Lung (tissue), 12 donors: ENCODE data around the gene OGA. TPM values are rescaled to one million over a fixed set of nuclear protein-coding genes. Genes with fewer than 3 reads are reported as not detected.

Experiments
- ATAC-seq: fragments of 200-7000 bp; cut with Tn5 transposase; one replicate; pipeline ENCODE4 v1.9.1; 2020; ENCODE audit warnings: moderate number of reproducible peaks; ENCODE audit not compliant: insufficient read depth, low FRiP score
- DNase-seq, 3 donors: peaks; one replicate each; pipeline ENCODE4 v3.0.0-alpha.2; 2013 to 2017
- H3K27ac ChIP-seq, 2 donors: one replicate each; pipeline ENCODE4 v1.5.1; 2013; ENCODE audit warnings: mild to moderate bottlenecking in 2 of 2, moderate library complexity in 2 of 2, control low read depth in 1 of 2, inconsistent platforms in 1 of 2, low read depth in 1 of 2, low read length in 1 of 2
- H3K27me3 ChIP-seq, 3 donors: one replicate each; pipeline ENCODE4 v1.5.1; 2013; ENCODE audit warnings: low read length in 2 of 3; ENCODE audit not compliant: control insufficient read depth in 3 of 3, insufficient read depth in 3 of 3
- H3K36me3 ChIP-seq, 4 donors: one replicate each; pipeline ENCODE4 v1.5.1; 2013; ENCODE audit warnings: low read length in 4 of 4, mild to moderate bottlenecking in 1 of 4, moderate library complexity in 1 of 4; ENCODE audit not compliant: control insufficient read depth in 4 of 4, insufficient read depth in 4 of 4
- H3K4me1 ChIP-seq, 5 donors: one replicate each; pipeline ENCODE4 v1.5.1; 2013; ENCODE audit warnings: low read length in 5 of 5, mild to moderate bottlenecking in 2 of 5, moderate library complexity in 1 of 5; ENCODE audit not compliant: control insufficient read depth in 5 of 5, insufficient read depth in 5 of 5
- H3K4me3 ChIP-seq: one replicate; pipeline ENCODE4 v1.5.1; 2013; ENCODE audit warnings: mild to moderate bottlenecking, control low read depth, moderate library complexity
- H3K9ac ChIP-seq, 2 donors: one replicate each; pipeline ENCODE4 v1.5.1; 2013; ENCODE audit warnings: low read length in 2 of 2, control low read depth in 1 of 2; ENCODE audit not compliant: insufficient read depth in 1 of 2
- H3K9me3 ChIP-seq, 4 donors: one replicate each; pipeline ENCODE4 v1.5.1; 2013; ENCODE audit warnings: low read length in 3 of 4, mild to moderate bottlenecking in 1 of 4, moderate library complexity in 1 of 4; ENCODE audit not compliant: control insufficient read depth in 4 of 4, insufficient read depth in 3 of 4
- CTCF ChIP-seq: IDR thresholded peaks from 2 replicates; pipeline ENCODE4 v1.5.1; 2012; ENCODE audit warnings: mild to moderate bottlenecking; ENCODE audit errors: control extremely low read depth, extremely low read depth
- WGBS, 2 donors: extraction: QIAGEN DNeasy Blood & Tissue Kit; methylation state at CpG; one replicate each; pipeline ENCODE4 v1.1.7; 2013; 5-methylcytosine and 5-hydroxymethylcytosine counted together
- polyA plus RNA-seq, 2 donors: library from polyadenylated mRNA; stranded (reverse); fragments of 200-250 nt; gene quantifications; one replicate each; pipeline ENCODE4 v1.2.1, GENCODE V29; 2013
- total RNA-seq, 2 donors: library from RNA; depleted of rRNA in 1 of 2; stranded (reverse); fragments of >200 nt in 1 of 2; gene quantifications; one replicate each; pipeline ENCODE4 v1.2.1, GENCODE V29; 2014 to 2021
- donor health status: control.
- donor health status: control.
- donor health status: Bipolar disorder and iron deficiency.
- donor health status: healthy.
- donor health status: DM: yes; HTN: yes; CAD: no.

Gene OGA
- total and polyA plus RNA-seq, 4 donors: 45.7 to 362 (median 69.7) TPM

GRCh38 chr10:101814466-101815071, 3.7 kb downstream of the OGA start:
- H3K9ac ChIP-seq: no peak overlapping the region
- no peaks in the 10 kb centered on the region for H3K9me3 ChIP-seq
- DNase-seq (no peak), ATAC-seq (no peak)
- H3K4me1 ChIP-seq: peaks cover 4 to 30% (median 9%) of the 10 kb centered on the region in 5 donors
- WGBS, 2 donors: 64 to 81% methylated on average over 8 of the region's 8 CpGs
- no peak overlapping the region for H3K4me3 ChIP-seq
- no peak overlapping the region for H3K27ac ChIP-seq
- no peaks in the 10 kb centered on the region for H3K27me3 ChIP-seq
- TF ChIP-seq CTCF: no peak
- H3K36me3 ChIP-seq: peaks cover 6 to 24% (median 9%) of the 10 kb centered on the region in 4 donors

- H3K9me3 ChIP-seq: no peaks in the 10 kb centered on the region
- peaks cover 12 to 36% (median 19%) of the 10 kb centered on the region in 4 donors for H3K36me3 ChIP-seq
- peaks cover 0 to 21% (median 5%) of the 10 kb centered on the region in 5 donors for H3K4me1 ChIP-seq
- DNase-seq (no peak), ATAC-seq (no peak)
- no peak overlapping the region for H3K27ac ChIP-seq
- no peak overlapping the region for H3K4me3 ChIP-seq
- 87 to 92% methylated on average over 4 of the region's 4 CpGs for WGBS, 2 donors
- H3K27me3 ChIP-seq: no peaks in the 10 kb centered on the region
- H3K9ac ChIP-seq: no peak overlapping the region
- TF ChIP-seq CTCF: no peak
These were observed 5.6 kb downstream of the OGA start for GRCh38 chr10:101812606-101813005.

- Histone ChIP-seq H3K4me1 (no peaks in the 10 kb centered on the region), H3K4me3 (no peak overlapping the region), H3K36me3 (peaks cover 27 to 50% (median 46%) of the 10 kb centered on the region in 4 donors), H3K9ac (no peak overlapping the region), H3K9me3 (no peaks in the 10 kb centered on the region), H3K27me3 (no peaks in the 10 kb centered on the region), H3K27ac (no peak overlapping the region)
- no peak for TF ChIP-seq CTCF
- WGBS, 2 donors: 87 to 97% methylated on average over 1 of the region's 1 CpG
- no peak for ATAC-seq
- no peak for DNase-seq
These were observed 11.1 kb downstream of the OGA start for GRCh38 chr10:101807158-101807557.

GRCh38 chr10:101803511-101803910, 14.7 kb downstream of the OGA start:
- Histone ChIP-seq H3K4me1 (no peaks in the 10 kb centered on the region), H3K27me3 (no peaks in the 10 kb centered on the region), H3K4me3 (no peak overlapping the region), H3K9me3 (no peaks in the 10 kb centered on the region), H3K36me3 (peaks cover 38 to 64% (median 53%) of the 10 kb centered on the region in 4 donors), H3K27ac (no peak overlapping the region), H3K9ac (no peak overlapping the region)
- DNase-seq (no peak), ATAC-seq (no peak)
- WGBS, 2 donors: 79 to 86% methylated on average over 4 of the region's 4 CpGs
- TF ChIP-seq CTCF: no peak
